GM21619 (cell line): ENCODE data around the gene MARCHF7.

Experiments
- ATAC-seq: cut with Tn5 transposase; IDR thresholded peaks from one replicate; pipeline ENCODE4 v1.9.1; 2021; ENCODE audit not compliant: unreplicated experiment

Gene MARCHF7

GRCh38 chr2:159759577-159759976 is 47.3 kb downstream of the MARCHF7 start:
- no peak for ATAC-seq

DNA sequence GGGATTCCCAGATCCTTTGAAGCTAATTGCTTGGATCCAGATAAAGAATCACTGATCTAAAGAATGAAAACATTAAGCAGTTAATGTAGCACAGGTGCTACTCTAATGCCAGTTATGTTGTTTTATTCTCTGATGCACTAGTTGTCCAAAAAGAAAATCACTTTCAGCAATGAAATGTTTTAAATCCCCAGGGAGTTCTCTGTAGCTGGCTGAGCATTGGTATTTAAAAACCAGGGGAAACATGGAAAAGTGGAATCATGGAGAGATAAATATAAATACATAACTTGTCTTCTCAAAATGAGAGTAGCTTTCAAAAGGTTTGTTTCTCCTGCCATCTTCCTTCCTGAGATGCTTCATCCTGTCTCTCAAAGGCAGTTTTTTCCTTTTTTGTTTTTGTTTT is 48.0 kb downstream of the MARCHF7 start:
- no peak for ATAC-seq

DNA sequence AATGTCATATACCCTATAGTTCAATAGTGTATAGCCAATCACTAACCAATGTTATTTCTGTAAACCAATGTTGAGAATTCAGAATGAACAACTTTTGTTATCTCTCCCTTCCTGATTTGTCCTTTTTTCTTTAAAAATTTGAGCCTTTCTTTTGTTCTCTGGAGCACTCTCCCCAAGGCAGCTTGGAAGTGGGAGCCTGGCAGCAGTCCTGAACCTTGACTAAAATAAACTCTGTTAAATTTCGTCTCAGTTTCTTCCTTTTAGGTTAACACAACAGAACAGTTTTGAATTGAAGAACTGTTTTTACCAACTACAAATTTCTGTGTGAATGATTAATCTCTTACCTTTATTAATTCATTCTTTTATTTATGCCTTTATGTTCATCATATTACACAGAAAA is 49.8 kb downstream of the MARCHF7 start:
- no peak for ATAC-seq
